ENCODE measurements around the gene TSEN2. TPM values are rescaled to one million over a fixed set of nuclear protein-coding genes. Genes with fewer than 3 reads are reported as not detected.
"Not testable (repeated sequence)": the region's sequence is repeated elsewhere in the genome, so short reads cannot be mapped to it uniquely, and the experiment has no call there.

TSEN2 gene
- total RNA-seq, 2 experiments from 2014 or later = 13.8 to 15.4 TPM

- H3K27me3 Mint-ChIP-seq = peaks cover 1% of the 10 kb centered on the region
- no peak overlapping the region for H3K27ac Mint-ChIP-seq
- no peak for DNase-seq
- intact Hi-C loops (cut with micrococcal nuclease) = no loop called here
- no peak overlapping the region for H3K4me3 Mint-ChIP-seq
- ChIA-PET POLR2A (no interaction called here), CTCF (interaction anchor here (4.1 to 4.5 kb wide), 2 partner anchors 11 to 333 kb away, joined by 22 to 38 read pairs; no protein-coding TSS in a partner anchor)
- no peaks in the 10 kb centered on the region for H3K36me3 Mint-ChIP-seq
- H3K4me1 Mint-ChIP-seq (ENCODE audit: low read depth) = peaks cover 35% of the 10 kb centered on the region
- H3K9me3 Mint-ChIP-seq = no peaks in the 10 kb centered on the region
Measured at GRCh38 chr3:12468757-12469156, 15.5 kb upstream of the TSEN2 start.

DNA sequence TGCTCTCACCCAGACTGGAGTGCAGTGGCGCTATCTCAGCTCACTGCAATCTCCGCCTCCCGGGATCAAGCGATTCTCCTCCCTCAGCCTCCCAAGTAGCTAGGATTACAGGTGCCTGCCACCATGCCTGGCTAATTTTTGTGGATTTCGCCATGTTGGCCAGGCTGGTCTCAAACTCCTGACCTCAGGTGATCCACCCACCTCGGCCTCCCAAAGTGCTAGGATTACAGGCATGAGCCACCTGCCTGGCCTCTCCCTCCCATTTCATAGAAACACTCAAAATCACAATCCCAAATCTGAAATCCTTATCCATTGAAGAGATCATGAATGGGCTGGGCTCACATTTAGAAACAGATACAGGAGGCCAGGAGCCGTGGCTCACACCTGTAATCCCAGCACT, 15.1 kb upstream of the TSEN2 start:
- H3K4me1 Mint-ChIP-seq (ENCODE audit: low read depth) = peaks cover 37% of the 10 kb centered on the region
- DNase-seq; H3K27me3 Mint-ChIP-seq; H3K9me3 Mint-ChIP-seq; POLR2A ChIA-PET; H3K36me3 Mint-ChIP-seq; intact Hi-C loops (cut with micrococcal nuclease); H3K27ac Mint-ChIP-seq; H3K4me3 Mint-ChIP-seq: not testable (repeated sequence)
- CTCF ChIA-PET = interaction anchor here (0.6 to 4.5 kb wide), 3 partner anchors 11 to 334 kb away, joined by 3 to 38 read pairs (median 22); no protein-coding TSS in a partner anchor

DNA sequence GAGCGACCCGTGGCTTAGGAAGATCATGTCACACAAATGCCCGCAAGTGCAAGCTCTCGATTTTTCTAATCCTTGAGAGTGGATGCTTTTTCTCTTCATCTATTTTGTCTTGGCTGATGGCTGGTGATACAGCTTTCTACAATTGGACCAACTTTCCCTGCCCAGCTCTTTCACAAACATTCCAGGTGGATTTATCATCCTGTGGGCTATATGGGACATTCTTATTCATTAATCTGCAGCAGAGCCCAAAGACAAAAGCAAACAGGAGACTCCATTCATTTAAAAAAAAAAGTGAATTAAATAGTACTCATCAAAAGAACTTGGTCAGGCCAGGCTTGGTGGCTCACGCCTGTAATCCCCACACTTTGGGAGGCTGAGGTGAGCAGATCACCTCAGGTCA, 14.2 kb upstream of the TSEN2 start:
- Mint-ChIP-seq H3K27ac (no peak overlapping the region), H3K9me3 (no peaks in the 10 kb centered on the region), H3K36me3 (no peaks in the 10 kb centered on the region), H3K4me3 (no peak overlapping the region), H3K4me1 (ENCODE audit: low read depth) (peaks cover 37% of the 10 kb centered on the region), H3K27me3 (peaks cover 1% of the 10 kb centered on the region)
- POLR2A ChIA-PET = interaction anchor here (1.3 kb wide), 1 partner anchor 275 kb away, joined by 4 read pairs; no protein-coding TSS in a partner anchor
- CTCF ChIA-PET = interaction anchor here (0.6 to 4.5 kb wide), 11 partner anchors 10 to 334 kb away, joined by 3 to 38 read pairs (median 5); partner anchors contain the start of gene TSEN2
- intact Hi-C loops (cut with micrococcal nuclease) = loop anchor here (2.0 to 10.0 kb wide), 4 partner anchors 15 to 625 kb away; partner anchors contain the start of genes PPARG and TAMM41
- no peak for DNase-seq

DNA sequence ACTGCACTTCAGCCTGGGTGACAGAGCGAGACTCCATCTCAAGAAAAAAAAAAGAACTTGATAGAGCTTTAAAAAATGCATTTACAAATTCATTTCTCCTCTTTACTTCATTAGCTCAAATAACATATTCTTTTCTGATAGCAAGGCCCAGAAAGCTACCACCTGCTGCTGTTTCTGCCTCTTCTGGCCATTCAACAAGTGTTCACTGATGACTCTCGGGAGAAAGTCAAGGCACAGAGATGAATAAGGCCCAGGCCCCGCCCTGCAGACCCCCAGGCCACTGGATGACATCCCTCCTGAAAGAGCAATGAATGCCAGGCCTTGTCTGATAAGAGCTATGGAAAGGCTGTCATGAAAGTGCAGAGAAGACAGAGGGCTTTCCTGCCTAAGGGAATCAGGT, 13.6 kb upstream of the TSEN2 start:
- no peak overlapping the region for H3K4me3 Mint-ChIP-seq
- no peaks in the 10 kb centered on the region for H3K36me3 Mint-ChIP-seq
- peaks cover 1% of the 10 kb centered on the region for H3K27me3 Mint-ChIP-seq
- H3K9me3 Mint-ChIP-seq = no peaks in the 10 kb centered on the region
- H3K27ac Mint-ChIP-seq = peak overlapping the region; percentile 64
- intact Hi-C loops (cut with micrococcal nuclease) = loop anchor here (1.0 to 10.0 kb wide), 8 partner anchors 14 to 626 kb away; partner anchors contain the start of genes PPARG, TAMM41 and TSEN2
- CTCF ChIA-PET = interaction anchor here (0.5 to 4.5 kb wide), 14 partner anchors 9 to 335 kb away, joined by 3 to 38 read pairs (median 4); partner anchors contain the start of gene TSEN2
- POLR2A ChIA-PET = interaction anchor here (1.1 to 3.6 kb wide), 3 partner anchors 13 to 336 kb away, joined by 4 to 20 read pairs (median 7); partner anchors contain the start of gene TSEN2
- no peak for DNase-seq
- H3K4me1 Mint-ChIP-seq (ENCODE audit: low read depth) = peaks cover 37% of the 10 kb centered on the region

DNA sequence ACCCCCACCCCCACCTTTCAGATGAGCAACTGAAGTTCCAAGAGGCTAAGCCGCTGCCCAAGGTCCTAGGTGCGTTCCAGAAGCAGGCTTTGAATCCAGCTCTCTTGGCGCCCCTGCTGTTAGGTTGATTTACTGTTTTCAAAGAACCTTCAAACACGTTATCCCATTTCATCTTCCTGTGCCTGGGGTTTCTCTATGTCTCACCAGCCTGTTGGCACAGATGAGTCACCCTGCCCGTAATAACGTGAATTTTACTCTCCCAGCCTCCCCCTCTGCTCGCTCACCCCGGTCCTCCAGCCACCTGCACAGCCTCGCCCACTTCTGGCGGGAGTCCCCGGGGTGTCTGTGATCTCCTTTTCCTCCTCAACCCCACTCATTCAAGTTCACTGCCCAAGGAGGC, 13.0 kb upstream of the TSEN2 start:
- peaks cover 1% of the 10 kb centered on the region for H3K27me3 Mint-ChIP-seq
- ChIA-PET CTCF (interaction anchor here (0.5 to 4.5 kb wide), 15 partner anchors 9 to 336 kb away, joined by 3 to 38 read pairs (median 4); partner anchors contain the start of gene TSEN2), POLR2A (interaction anchor here (1.1 to 3.6 kb wide), 5 partner anchors 13 to 336 kb away, joined by 3 to 20 read pairs (median 4); partner anchors contain the start of gene TSEN2)
- peak overlapping the region; percentile 8 for H3K4me3 Mint-ChIP-seq
- intact Hi-C loops (cut with micrococcal nuclease) = loop anchor here (1.0 to 10.0 kb wide), 8 partner anchors 13 to 626 kb away; partner anchors contain the start of genes PPARG, TAMM41 and TSEN2
- peaks cover 37% of the 10 kb centered on the region for H3K4me1 Mint-ChIP-seq (ENCODE audit: low read depth)
- peak; percentile 91 for DNase-seq
- peak overlapping the region; percentile 64 for H3K27ac Mint-ChIP-seq
- no peaks in the 10 kb centered on the region for H3K9me3 Mint-ChIP-seq
- H3K36me3 Mint-ChIP-seq = no peaks in the 10 kb centered on the region

- Mint-ChIP-seq H3K27ac (peak overlapping the region; percentile 64), H3K4me3 (no peak overlapping the region), H3K36me3 (no peaks in the 10 kb centered on the region), H3K4me1 (ENCODE audit: low read depth) (peaks cover 37% of the 10 kb centered on the region), H3K27me3 (peaks cover 1% of the 10 kb centered on the region), H3K9me3 (no peaks in the 10 kb centered on the region)
- POLR2A ChIA-PET = interaction anchor here (1.3 to 3.6 kb wide), 3 partner anchors 12 to 288 kb away, joined by 3 to 20 read pairs (median 3); partner anchors contain the start of gene TSEN2
- CTCF ChIA-PET = interaction anchor here (0.7 to 4.5 kb wide), 11 partner anchors 8 to 336 kb away, joined by 3 to 38 read pairs (median 5); partner anchors contain the start of gene TSEN2
- intact Hi-C loops (cut with micrococcal nuclease) = loop anchor here (1.0 to 10.0 kb wide), 8 partner anchors 12 to 627 kb away; partner anchors contain the start of genes PPARG, TAMM41 and TSEN2
- DNase-seq = no peak
Measured at GRCh38 chr3:12472000-12472610, 12.2 kb upstream of the TSEN2 start.

DNA sequence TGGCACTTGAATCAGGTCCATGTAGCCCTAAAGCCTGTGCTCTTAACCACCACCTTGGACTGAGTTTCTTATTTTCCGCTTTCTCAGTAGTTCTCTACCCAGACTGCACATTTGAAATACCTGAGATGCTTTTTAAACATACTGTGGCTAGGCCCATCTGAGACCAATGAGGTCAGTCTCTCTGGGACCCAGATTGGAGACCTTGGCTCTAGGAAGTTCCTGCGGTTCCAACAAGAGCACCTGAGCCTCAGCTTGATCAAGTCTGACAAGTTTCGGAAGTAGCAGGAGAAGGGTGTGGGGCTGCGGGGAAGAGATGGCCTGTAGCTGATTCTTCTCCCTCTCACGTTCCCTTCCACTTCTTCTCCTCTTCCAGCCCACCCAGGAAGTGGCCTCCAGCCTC, 11.5 kb upstream of the TSEN2 start:
- intact Hi-C loops (cut with micrococcal nuclease) = loop anchor here (5.0 to 10.0 kb wide), 3 partner anchors 50 to 628 kb away; partner anchors contain the start of genes PPARG and TAMM41
- Mint-ChIP-seq H3K27ac (peak overlapping the region; percentile 68), H3K9me3 (no peaks in the 10 kb centered on the region), H3K27me3 (peaks cover 1% of the 10 kb centered on the region), H3K4me3 (no peak overlapping the region), H3K36me3 (no peaks in the 10 kb centered on the region), H3K4me1 (ENCODE audit: low read depth) (peaks cover 37% of the 10 kb centered on the region)
- DNase-seq = no peak
- ChIA-PET POLR2A (interaction anchor here (1.3 to 3.6 kb wide), 2 partner anchors 11 to 289 kb away, joined by 3 to 20 read pairs; partner anchors contain the start of gene TSEN2), CTCF (interaction anchor here (0.7 to 1.5 kb wide), 2 partner anchors 9 to 11 kb away, joined by 3 to 4 read pairs; partner anchors contain the start of gene TSEN2)

- H3K36me3 Mint-ChIP-seq = no peaks in the 10 kb centered on the region
- DNase-seq = peak; percentile 64
- no peaks in the 10 kb centered on the region for H3K9me3 Mint-ChIP-seq
- peak overlapping the region; percentile 68 for H3K27ac Mint-ChIP-seq
- peaks cover under 1% of the 10 kb centered on the region for H3K27me3 Mint-ChIP-seq
- ChIA-PET CTCF (interaction anchor here (1.1 to 9.2 kb wide), 3 partner anchors 10 to 336 kb away, joined by 3 to 274 read pairs (median 4); partner anchors contain the start of gene TSEN2), POLR2A (interaction anchor here (0.6 to 3.6 kb wide), 2 partner anchors 11 to 286 kb away, joined by 3 to 20 read pairs; partner anchors contain the start of gene TSEN2)
- peaks cover 37% of the 10 kb centered on the region for H3K4me1 Mint-ChIP-seq (ENCODE audit: low read depth)
- no peak overlapping the region for H3K4me3 Mint-ChIP-seq
- intact Hi-C loops (cut with micrococcal nuclease) = loop anchor here (5.0 to 10.0 kb wide), 3 partner anchors 51 to 629 kb away; partner anchors contain the start of genes PPARG and TAMM41
Measured at GRCh38 chr3:12473511-12473910, 10.8 kb upstream of the TSEN2 start.

DNA sequence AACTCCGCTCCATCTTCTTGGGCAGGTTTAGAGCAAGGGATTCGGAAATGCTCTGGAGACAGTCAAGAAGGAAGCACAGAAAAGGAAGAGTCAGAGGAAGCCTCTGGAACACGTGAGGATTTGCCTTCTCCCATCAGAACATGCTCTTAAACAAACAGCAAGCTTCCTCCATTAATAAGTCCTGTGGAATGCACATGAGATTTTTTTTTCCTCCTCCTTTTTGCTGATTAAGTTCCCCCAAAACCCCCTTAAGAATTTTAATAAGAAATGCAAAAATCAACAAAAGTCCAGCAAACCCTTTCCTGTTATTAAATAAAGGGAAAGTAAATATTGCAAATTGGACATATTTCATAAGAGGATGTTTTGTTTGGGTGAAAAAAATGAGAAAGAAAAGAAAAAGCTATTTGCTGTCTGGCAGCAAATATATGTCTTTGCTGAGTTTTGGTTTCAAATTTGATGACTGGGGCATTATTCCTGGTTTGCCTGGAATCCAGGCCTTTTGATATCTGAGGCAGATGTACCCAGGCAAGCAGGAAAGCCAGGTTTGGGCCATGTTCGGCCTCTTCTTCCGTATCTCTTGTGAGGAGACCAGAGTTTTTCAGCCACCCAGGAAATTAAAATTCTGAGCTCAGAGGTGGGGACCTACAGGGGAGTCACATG, 7.9 kb upstream of the TSEN2 start:
- Mint-ChIP-seq H3K9me3 (no peaks in the 10 kb centered on the region), H3K36me3 (no peaks in the 10 kb centered on the region), H3K4me3 (no peak overlapping the region), H3K27me3 (no peaks in the 10 kb centered on the region), H3K4me1 (ENCODE audit: low read depth) (peaks cover 31% of the 10 kb centered on the region), H3K27ac (no peak overlapping the region)
- ChIA-PET CTCF (interaction anchor here (0.7 to 9.2 kb wide), 2 partner anchors 213 to 339 kb away, joined by 3 to 274 read pairs; no protein-coding TSS in a partner anchor), POLR2A (no interaction called here)
- DNase-seq = no peak
- intact Hi-C loops (cut with micrococcal nuclease) = loop anchor here (10.0 kb wide), 1 partner anchor 632 kb away; the partner anchor contains the start of gene TAMM41

DNA sequence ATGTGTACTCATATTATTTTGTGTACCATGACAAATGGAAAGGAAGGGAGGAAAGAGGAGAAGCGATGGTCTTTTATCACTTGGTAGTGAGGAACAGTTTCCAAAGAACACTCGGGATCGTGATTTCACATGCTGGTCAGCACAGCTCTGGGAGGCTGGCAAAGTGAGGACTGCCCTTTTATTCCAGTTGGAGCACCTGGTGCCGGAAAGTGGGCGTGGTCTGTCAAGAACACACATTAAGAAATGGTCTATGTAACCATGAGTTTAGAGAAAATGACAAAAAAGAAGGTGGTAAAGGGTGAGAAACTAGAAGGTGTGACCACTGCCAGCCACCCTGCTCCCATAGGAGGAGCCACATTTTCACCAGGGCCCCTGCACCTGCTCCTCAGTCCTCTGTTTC, 7.0 kb upstream of the TSEN2 start:
- no peak overlapping the region for H3K27ac Mint-ChIP-seq
- ChIA-PET CTCF (interaction anchor here (0.7 to 9.2 kb wide), 4 partner anchors 213 to 340 kb away, joined by 3 to 274 read pairs (median 20); no protein-coding TSS in a partner anchor), POLR2A (no interaction called here)
- intact Hi-C loops (cut with micrococcal nuclease) = loop anchor here (10.0 kb wide), 1 partner anchor 632 kb away; the partner anchor contains the start of gene TAMM41
- no peaks in the 10 kb centered on the region for H3K9me3 Mint-ChIP-seq
- H3K4me3 Mint-ChIP-seq = no peak overlapping the region
- DNase-seq = no peak
- H3K27me3 Mint-ChIP-seq = no peaks in the 10 kb centered on the region
- H3K36me3 Mint-ChIP-seq = no peaks in the 10 kb centered on the region
- H3K4me1 Mint-ChIP-seq (ENCODE audit: low read depth) = peaks cover 23% of the 10 kb centered on the region

DNA sequence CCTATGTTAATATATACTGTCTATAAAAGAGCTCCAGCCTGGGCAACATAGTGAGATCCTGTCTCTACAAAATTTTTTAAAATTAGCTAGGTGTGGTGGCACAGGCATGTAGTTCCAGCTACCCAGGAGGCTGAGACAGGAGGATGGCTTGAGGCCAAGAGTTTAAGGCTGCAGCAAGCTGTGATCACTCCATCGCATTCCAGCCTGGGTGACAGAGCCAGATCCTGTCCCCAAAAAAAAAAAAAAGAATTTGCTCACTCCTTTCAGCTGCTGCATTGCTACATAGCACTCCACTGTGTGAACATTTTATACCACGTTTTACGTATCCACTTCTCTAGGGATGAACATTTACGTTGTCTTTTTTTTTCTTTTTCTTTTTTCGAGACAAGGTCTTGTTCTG, 6.0 kb upstream of the TSEN2 start:
- intact Hi-C loops (cut with micrococcal nuclease) = loop anchor here (10.0 kb wide), 1 partner anchor 634 kb away; the partner anchor contains the start of gene TAMM41
- Mint-ChIP-seq H3K9me3 (no peaks in the 10 kb centered on the region), H3K36me3 (no peaks in the 10 kb centered on the region), H3K4me3 (no peak overlapping the region), H3K27me3 (no peaks in the 10 kb centered on the region), H3K4me1 (ENCODE audit: low read depth) (peaks cover 17% of the 10 kb centered on the region), H3K27ac (no peak overlapping the region)
- ChIA-PET POLR2A (interaction anchor here (0.6 kb wide), 1 partner anchor 203 kb away, joined by 4 read pairs; no protein-coding TSS in a partner anchor), CTCF (interaction anchor here (0.9 to 9.2 kb wide), 5 partner anchors 14 to 341 kb away, joined by 4 to 274 read pairs (median 15); no protein-coding TSS in a partner anchor)
- DNase-seq = no peak

Data from activated CD4-positive, alpha-beta memory T cell treated with anti-CD3 and anti-CD28 coated beads for 36 hours (primary cell).